HepG2 (cell line): ENCODE measurements around the gene EEFSEC. TPM values are rescaled to one million over a fixed set of nuclear protein-coding genes. Genes with fewer than 3 reads are reported as not detected.

Experiments used
- AGO1 ChIP-seq: fragments of 200-400 bp; formaldehyde crosslinking; IDR thresholded peaks from 2 replicates; pipeline ENCODE4 v1.6.1; 2017; ENCODE audit warnings: mild to moderate bottlenecking, low read depth, low read length, moderate library complexity; ENCODE audit not compliant: poor library complexity, severe bottlenecking
- ATF1 ChIP-seq: IDR thresholded peaks from 2 replicates; pipeline ENCODE4 v1.6.1; 2016; ENCODE audit warnings: mild to moderate bottlenecking, control low read depth
- CCAR2 ChIP-seq: fragments of 200-400 bp; formaldehyde crosslinking; optimal IDR thresholded peaks from 2 replicates; pipeline ENCODE3; 2018; ENCODE audit warnings: low read depth, mild to moderate bottlenecking, low read length, moderate library complexity
- ERF ChIP-seq: IDR thresholded peaks from 2 replicates; pipeline ENCODE4 v1.6.1; 2018; ENCODE audit warnings: missing biosample characterization, missing genetic modification reagents
- HDAC6 ChIP-seq: fragments of 200-600 bp; sonication (generic); IDR thresholded peaks from 2 replicates; pipeline ENCODE4 v1.7.0; 2017; ENCODE audit warnings: mild to moderate bottlenecking, antibody characterized with exemption, low read length, low read depth
- HOXD1 ChIP-seq: sonication (generic); formaldehyde crosslinking; IDR thresholded peaks from 2 replicates; pipeline ENCODE4 v1.5.0; 2020; ENCODE audit warnings: missing genetic modification reagents
- IRF2 ChIP-seq: IDR thresholded peaks from 2 replicates; pipeline ENCODE4 v1.6.1; 2018; ENCODE audit warnings: missing genetic modification reagents, missing compliant biosample characterization
- LCORL ChIP-seq, 2 experiments: fragments of 450-650 bp in 1 of 2; sonication (generic) in 1 of 2; formaldehyde crosslinking in 1 of 2; IDR thresholded peaks; 2 replicates each; pipeline versions ENCODE4 v1.5.0 to v1.6.1; 2017 to 2020; ENCODE audit warnings: antibody characterized with exemption in 1 of 2, missing genetic modification reagents in 1 of 2
- MAFG ChIP-seq: sonication (generic); formaldehyde crosslinking; IDR thresholded peaks from 2 replicates; pipeline ENCODE4 v1.5.1; 2020; ENCODE audit warnings: mild to moderate bottlenecking, missing genetic modification reagents
- TCF7L2 ChIP-seq: IDR thresholded peaks from 2 replicates; pipeline ENCODE4 v1.6.1; 2011; ENCODE audit warnings: mild to moderate bottlenecking, low read depth, low read length, moderate library complexity
- ZBTB7B ChIP-seq: sonication (generic); formaldehyde crosslinking; IDR thresholded peaks from 2 replicates; pipeline ENCODE4 v1.4.0; 2020; ENCODE audit warnings: missing genetic modification reagents
- ZKSCAN5 ChIP-seq: sonication (generic); formaldehyde crosslinking; IDR thresholded peaks from 2 replicates; pipeline ENCODE4 v1.5.1; 2020; ENCODE audit warnings: mild to moderate bottlenecking, missing genetic modification reagents
- ZNF501 ChIP-seq: sonication (generic); formaldehyde crosslinking; IDR thresholded peaks from 2 replicates; pipeline ENCODE4 v1.5.1; 2020; ENCODE audit warnings: mild to moderate bottlenecking, moderate library complexity, missing genetic modification reagents
- polyA plus RNA-seq, 8 experiments: library from polyadenylated mRNA; depleted of rRNA in 3 of 8; stranded (reverse) in 7 of 8; unstranded in 1 of 8; fragments of >200 nt; fragmentation: Illumina TruSeq in 4 of 8; extraction: Trizol in 4 of 8; gene quantifications; 2 replicates each; pipeline versions ENCODE4 v1.2.1 to v1.2.3, GENCODE V29; 2011 to 2016; ENCODE audit warnings: low read depth in 4 of 8, missing spikeins in 1 of 8, mixed read lengths in 1 of 8; ENCODE audit not compliant: insufficient read depth in 1 of 8
- total RNA-seq, 5 experiments: library from RNA; depleted of rRNA; stranded (reverse); fragments of >200 nt; fragmentation: Illumina TruSeq; extraction: Trizol; gene quantifications; 2 replicates each; pipeline ENCODE4 v1.2.3, GENCODE V29; 2016; ENCODE audit warnings: low read depth in 1 of 5
- TF ChIP-seq, protein P1 (sequence below): sonication (generic); formaldehyde crosslinking; IDR thresholded peaks from 2 replicates; pipeline ENCODE4 v1.4.0; 2020; ENCODE audit warnings: missing genetic modification reagents
- TF ChIP-seq, protein P2 (sequence below): IDR thresholded peaks from 2 replicates; pipeline ENCODE4 v1.6.1; 2016; ENCODE audit warnings: mild to moderate bottlenecking
- TF ChIP-seq, protein P3 (sequence below): sonication (generic); formaldehyde crosslinking; IDR thresholded peaks from 2 replicates; pipeline ENCODE4 v1.5.1; 2020; ENCODE audit warnings: mild to moderate bottlenecking, missing genetic modification reagents, moderate library complexity
- TF ChIP-seq, protein P4 (sequence below), 2 experiments: IDR thresholded peaks; 2 replicates each; pipeline ENCODE4 v1.6.1; 2011 to 2012; ENCODE audit warnings: low read length in 2 of 2, borderline replicate concordance in 1 of 2, low read depth in 1 of 2, mild to moderate bottlenecking in 1 of 2, moderate library complexity in 1 of 2

Gene EEFSEC
- total and polyA plus RNA-seq, 2 of the 13 experiments (the other 11 are each of a cell fraction or from before 2014, with no cell fraction given): 6.4 to 24.2 TPM

DNA sequence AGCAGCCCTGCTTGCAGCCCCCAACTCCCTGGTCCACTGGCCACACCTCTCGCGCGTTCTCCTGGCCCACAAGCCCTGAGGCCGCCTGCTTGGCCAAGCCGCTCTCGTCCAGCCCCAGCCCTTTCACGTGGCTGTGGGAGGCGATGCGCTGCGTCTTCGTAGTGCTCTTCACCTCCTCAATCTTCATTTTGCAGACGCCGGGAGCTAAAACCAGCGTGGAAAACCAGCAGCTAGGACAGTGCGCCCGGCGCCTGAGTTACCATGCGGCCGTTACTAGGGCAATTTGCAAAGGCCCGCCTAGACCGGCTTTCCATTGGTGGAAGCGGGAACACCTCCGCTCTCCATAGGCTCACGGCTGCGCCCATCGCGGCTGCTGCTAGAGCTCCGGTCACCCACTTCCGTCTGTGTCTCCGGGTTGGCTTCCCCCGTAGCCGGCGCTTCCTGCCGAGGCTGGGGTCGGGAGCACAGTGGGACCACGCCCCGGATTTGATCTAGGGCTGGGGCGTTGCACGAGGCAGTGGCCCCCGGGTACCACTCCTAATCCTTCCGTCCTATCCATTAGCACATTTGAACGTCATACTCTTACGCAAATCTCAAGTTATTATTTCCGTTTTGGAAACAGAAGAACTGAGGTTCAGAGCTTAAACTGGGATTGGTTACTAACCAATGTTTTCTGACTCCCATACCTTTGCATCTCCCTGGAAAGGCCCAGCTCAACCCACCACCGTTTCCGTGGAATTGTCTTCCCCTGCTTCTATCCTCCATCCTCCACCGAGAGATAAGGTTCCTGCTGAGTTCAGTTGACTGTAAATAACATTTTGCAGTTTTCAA, 29.5 kb upstream of the EEFSEC start, which contains the start of gene RUVBL1 (continued):
- TF ChIP-seq LCORL (IDR thresholded peaks at IDR 0.05) (no peak), LCORL (CRISPR knock-in tag; IDR thresholded peaks at IDR 0.05) (peak; percentile 21; the same call in 1 of the 2 replicates), IRF2 (peak; percentile 93), CCAR2 (no peak), ZKSCAN5 (no peak), MAFG (no peak), ZBTB7B (CRISPR knock-in tag) (0 out of 2 replicates have a peak, but pooled peaks have one; percentile 41), HDAC6 (no peak), ZNF501 (CRISPR knock-in tag) (peak; percentile 86; the same call in 1 of the 2 replicates), TCF7L2 (no peak), HOXD1 (CRISPR knock-in tag) (peak; percentile 73; the same call in 1 of the 2 replicates), ERF (CRISPR knock-in tag) (peak; percentile 86), ATF1 (CRISPR knock-in tag) (peak; percentile 82), AGO1 (peak; percentile 50)
- TF ChIP-seq, protein P1, sequence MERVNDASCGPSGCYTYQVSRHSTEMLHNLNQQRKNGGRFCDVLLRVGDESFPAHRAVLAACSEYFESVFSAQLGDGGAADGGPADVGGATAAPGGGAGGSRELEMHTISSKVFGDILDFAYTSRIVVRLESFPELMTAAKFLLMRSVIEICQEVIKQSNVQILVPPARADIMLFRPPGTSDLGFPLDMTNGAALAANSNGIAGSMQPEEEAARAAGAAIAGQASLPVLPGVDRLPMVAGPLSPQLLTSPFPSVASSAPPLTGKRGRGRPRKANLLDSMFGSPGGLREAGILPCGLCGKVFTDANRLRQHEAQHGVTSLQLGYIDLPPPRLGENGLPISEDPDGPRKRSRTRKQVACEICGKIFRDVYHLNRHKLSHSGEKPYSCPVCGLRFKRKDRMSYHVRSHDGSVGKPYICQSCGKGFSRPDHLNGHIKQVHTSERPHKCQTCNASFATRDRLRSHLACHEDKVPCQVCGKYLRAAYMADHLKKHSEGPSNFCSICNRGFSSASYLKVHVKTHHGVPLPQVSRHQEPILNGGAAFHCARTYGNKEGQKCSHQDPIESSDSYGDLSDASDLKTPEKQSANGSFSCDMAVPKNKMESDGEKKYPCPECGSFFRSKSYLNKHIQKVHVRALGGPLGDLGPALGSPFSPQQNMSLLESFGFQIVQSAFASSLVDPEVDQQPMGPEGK (CRISPR knock-in tag): peak; percentile 96
- TF ChIP-seq, protein P2, sequence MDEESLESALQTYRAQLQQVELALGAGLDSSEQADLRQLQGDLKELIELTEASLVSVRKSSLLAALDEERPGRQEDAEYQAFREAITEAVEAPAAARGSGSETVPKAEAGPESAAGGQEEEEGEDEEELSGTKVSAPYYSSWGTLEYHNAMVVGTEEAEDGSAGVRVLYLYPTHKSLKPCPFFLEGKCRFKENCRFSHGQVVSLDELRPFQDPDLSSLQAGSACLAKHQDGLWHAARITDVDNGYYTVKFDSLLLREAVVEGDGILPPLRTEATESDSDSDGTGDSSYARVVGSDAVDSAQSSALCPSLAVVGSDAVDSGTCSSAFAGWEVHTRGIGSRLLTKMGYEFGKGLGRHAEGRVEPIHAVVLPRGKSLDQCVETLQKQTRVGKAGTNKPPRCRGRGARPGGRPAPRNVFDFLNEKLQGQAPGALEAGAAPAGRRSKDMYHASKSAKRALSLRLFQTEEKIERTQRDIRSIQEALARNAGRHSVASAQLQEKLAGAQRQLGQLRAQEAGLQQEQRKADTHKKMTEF (CRISPR knock-in tag): peak; percentile 90
- TF ChIP-seq, protein P3, sequence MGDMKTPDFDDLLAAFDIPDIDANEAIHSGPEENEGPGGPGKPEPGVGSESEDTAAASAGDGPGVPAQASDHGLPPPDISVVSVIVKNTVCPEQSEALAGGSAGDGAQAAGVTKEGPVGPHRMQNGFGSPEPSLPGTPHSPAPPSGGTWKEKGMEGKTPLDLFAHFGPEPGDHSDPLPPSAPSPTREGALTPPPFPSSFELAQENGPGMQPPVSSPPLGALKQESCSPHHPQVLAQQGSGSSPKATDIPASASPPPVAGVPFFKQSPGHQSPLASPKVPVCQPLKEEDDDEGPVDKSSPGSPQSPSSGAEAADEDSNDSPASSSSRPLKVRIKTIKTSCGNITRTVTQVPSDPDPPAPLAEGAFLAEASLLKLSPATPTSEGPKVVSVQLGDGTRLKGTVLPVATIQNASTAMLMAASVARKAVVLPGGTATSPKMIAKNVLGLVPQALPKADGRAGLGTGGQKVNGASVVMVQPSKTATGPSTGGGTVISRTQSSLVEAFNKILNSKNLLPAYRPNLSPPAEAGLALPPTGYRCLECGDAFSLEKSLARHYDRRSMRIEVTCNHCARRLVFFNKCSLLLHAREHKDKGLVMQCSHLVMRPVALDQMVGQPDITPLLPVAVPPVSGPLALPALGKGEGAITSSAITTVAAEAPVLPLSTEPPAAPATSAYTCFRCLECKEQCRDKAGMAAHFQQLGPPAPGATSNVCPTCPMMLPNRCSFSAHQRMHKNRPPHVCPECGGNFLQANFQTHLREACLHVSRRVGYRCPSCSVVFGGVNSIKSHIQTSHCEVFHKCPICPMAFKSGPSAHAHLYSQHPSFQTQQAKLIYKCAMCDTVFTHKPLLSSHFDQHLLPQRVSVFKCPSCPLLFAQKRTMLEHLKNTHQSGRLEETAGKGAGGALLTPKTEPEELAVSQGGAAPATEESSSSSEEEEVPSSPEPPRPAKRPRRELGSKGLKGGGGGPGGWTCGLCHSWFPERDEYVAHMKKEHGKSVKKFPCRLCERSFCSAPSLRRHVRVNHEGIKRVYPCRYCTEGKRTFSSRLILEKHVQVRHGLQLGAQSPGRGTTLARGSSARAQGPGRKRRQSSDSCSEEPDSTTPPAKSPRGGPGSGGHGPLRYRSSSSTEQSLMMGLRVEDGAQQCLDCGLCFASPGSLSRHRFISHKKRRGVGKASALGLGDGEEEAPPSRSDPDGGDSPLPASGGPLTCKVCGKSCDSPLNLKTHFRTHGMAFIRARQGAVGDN (CRISPR knock-in tag): peak; percentile 96
- TF ChIP-seq, protein P4, sequence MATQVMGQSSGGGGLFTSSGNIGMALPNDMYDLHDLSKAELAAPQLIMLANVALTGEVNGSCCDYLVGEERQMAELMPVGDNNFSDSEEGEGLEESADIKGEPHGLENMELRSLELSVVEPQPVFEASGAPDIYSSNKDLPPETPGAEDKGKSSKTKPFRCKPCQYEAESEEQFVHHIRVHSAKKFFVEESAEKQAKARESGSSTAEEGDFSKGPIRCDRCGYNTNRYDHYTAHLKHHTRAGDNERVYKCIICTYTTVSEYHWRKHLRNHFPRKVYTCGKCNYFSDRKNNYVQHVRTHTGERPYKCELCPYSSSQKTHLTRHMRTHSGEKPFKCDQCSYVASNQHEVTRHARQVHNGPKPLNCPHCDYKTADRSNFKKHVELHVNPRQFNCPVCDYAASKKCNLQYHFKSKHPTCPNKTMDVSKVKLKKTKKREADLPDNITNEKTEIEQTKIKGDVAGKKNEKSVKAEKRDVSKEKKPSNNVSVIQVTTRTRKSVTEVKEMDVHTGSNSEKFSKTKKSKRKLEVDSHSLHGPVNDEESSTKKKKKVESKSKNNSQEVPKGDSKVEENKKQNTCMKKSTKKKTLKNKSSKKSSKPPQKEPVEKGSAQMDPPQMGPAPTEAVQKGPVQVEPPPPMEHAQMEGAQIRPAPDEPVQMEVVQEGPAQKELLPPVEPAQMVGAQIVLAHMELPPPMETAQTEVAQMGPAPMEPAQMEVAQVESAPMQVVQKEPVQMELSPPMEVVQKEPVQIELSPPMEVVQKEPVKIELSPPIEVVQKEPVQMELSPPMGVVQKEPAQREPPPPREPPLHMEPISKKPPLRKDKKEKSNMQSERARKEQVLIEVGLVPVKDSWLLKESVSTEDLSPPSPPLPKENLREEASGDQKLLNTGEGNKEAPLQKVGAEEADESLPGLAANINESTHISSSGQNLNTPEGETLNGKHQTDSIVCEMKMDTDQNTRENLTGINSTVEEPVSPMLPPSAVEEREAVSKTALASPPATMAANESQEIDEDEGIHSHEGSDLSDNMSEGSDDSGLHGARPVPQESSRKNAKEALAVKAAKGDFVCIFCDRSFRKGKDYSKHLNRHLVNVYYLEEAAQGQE (IDR thresholded peaks at IDR 0.05; ENCODE audit: borderline replicate concordance in 1 of 2, low read depth in 1 of 2, low read length in 2 of 2): 0 out of 4 replicates have a peak, but pooled peaks of 1 of the 2 experiments have one; percentile 30
